MCF 10A (cell line): Measurements from ENCODE around the gene DHDH. TPM values are rescaled to one million over a fixed set of nuclear protein-coding genes. Genes with fewer than 3 reads are reported as not detected.

Experiments
- BruUV-seq: library from RNA; stranded (reverse); fragments of 400-500 nt; replicated peaks from 2 replicates; lab custom pipeline; 2021; lab: Mats Ljungman, UMichigan
- CTCF ChIA-PET: fragments of 300-600 bp; sonication (Branson Sonifier 250); formaldehyde crosslinking; extraction: SDS; loops from one replicate; lab custom pipeline; 2021; ENCODE audit warnings: antibody characterized with exemption, inconsistent platforms; lab: Yijun Ruan, JAX
- POLR2A ChIA-PET: fragments of 300-600, 350-650 bp; sonication (Branson Sonifier 250); formaldehyde crosslinking; extraction: SDS; loops from one replicate; lab custom pipeline; 2020; ENCODE audit warnings: antibody characterized with exemption, inconsistent platforms; lab: Yijun Ruan, JAX
- DNase-seq: peaks from one replicate; pipeline ENCODE4 v3.0.0-alpha.2; 2018; ENCODE audit not compliant: unreplicated experiment
- H3K27ac Mint-ChIP-seq: one replicate; pipeline ENCODE4 v1.8.0; 2022; ENCODE audit warnings: mild to moderate bottlenecking, low read depth, mixed read lengths; ENCODE audit not compliant: unreplicated experiment
- H3K27me3 Mint-ChIP-seq: one replicate; pipeline ENCODE4 v1.8.0; 2022; ENCODE audit warnings: mixed read lengths; ENCODE audit not compliant: insufficient read depth, unreplicated experiment
- H3K36me3 Mint-ChIP-seq: one replicate; pipeline ENCODE4 v1.8.0; 2022; ENCODE audit warnings: mild to moderate bottlenecking, moderate library complexity, mixed read lengths; ENCODE audit not compliant: insufficient read depth, unreplicated experiment
- H3K4me1 Mint-ChIP-seq: one replicate; pipeline ENCODE4 v1.8.0; 2022; ENCODE audit warnings: mixed read lengths; ENCODE audit not compliant: insufficient read depth, unreplicated experiment
- H3K4me3 Mint-ChIP-seq: one replicate; pipeline ENCODE4 v1.8.0; 2022; ENCODE audit warnings: mild to moderate bottlenecking, moderate library complexity, mixed read lengths; ENCODE audit not compliant: unreplicated experiment
- H3K9me3 Mint-ChIP-seq: one replicate; pipeline ENCODE4 v1.8.0; 2022; ENCODE audit warnings: mixed read lengths; ENCODE audit not compliant: unreplicated experiment
- CTCF ChIP-seq: fragments of 200-600 bp; IDR thresholded peaks from one replicate; pipeline ENCODE4 v1.8.0; 2022; ENCODE audit warnings: antibody characterized with exemption, mild to moderate bottlenecking; ENCODE audit not compliant: unreplicated experiment
- intact Hi-C: fragments of 100-400 bp; cut with micrococcal nuclease; formaldehyde crosslinking; loops from 2 replicates; pipeline ENCODE4 v1.14.1; 2022
- total RNA-seq: library from RNA; stranded (reverse); gene quantifications from 2 replicates; pipeline ENCODE4 v1.2.3, GENCODE V29; 2022

Gene DHDH
- total RNA-seq, 1 experiment from 2014 or later: not detected

GRCh38 chr19:48910803-48911202 lies 22.7 kb upstream of the DHDH start:
- no peaks in the 10 kb centered on the region for H3K4me1 Mint-ChIP-seq
- no peak overlapping the region for H3K4me3 Mint-ChIP-seq
- ChIA-PET POLR2A (no interaction called here), CTCF (no interaction called here)
- no peak for TF ChIP-seq CTCF
- H3K27me3 Mint-ChIP-seq: no peaks in the 10 kb centered on the region
- no peaks in the 10 kb centered on the region for H3K9me3 Mint-ChIP-seq
- peaks cover 74% of the 10 kb centered on the region for H3K36me3 Mint-ChIP-seq
- intact Hi-C loops: no loop called here
- no TSS peak for BruUV-seq
- H3K27ac Mint-ChIP-seq: no peak overlapping the region
- no peak for DNase-seq

- Mint-ChIP-seq H3K4me1 (no peaks in the 10 kb centered on the region), H3K36me3 (peaks cover 60% of the 10 kb centered on the region), H3K9me3 (no peaks in the 10 kb centered on the region), H3K27ac (no peak overlapping the region), H3K4me3 (no peak overlapping the region), H3K27me3 (no peaks in the 10 kb centered on the region)
- ChIA-PET POLR2A (no interaction called here), CTCF (interaction anchor here (0.6 kb wide), 1 partner anchor 27 kb away, joined by 3 read pairs; no protein-coding TSS in a partner anchor)
- no peak for TF ChIP-seq CTCF
- BruUV-seq: no TSS peak
- intact Hi-C loops: no loop called here
- DNase-seq: no peak
Observed at GRCh38 chr19:48913114-48913889, 20.2 kb upstream of the DHDH start.

- no peak for TF ChIP-seq CTCF
- Mint-ChIP-seq H3K9me3 (no peaks in the 10 kb centered on the region), H3K27ac (no peak overlapping the region), H3K4me1 (no peaks in the 10 kb centered on the region), H3K4me3 (no peak overlapping the region), H3K36me3 (peaks cover 52% of the 10 kb centered on the region), H3K27me3 (no peaks in the 10 kb centered on the region)
- BruUV-seq: no TSS peak
- POLR2A ChIA-PET: no interaction called here
- CTCF ChIA-PET: interaction anchor here (0.6 kb wide), 1 partner anchor 69 kb away, joined by 3 read pairs; no protein-coding TSS in a partner anchor
- intact Hi-C loops: no loop called here
- DNase-seq: no peak
Observed at GRCh38 chr19:48914181-48914580, 19.3 kb upstream of the DHDH start.

- ChIA-PET CTCF (interaction anchor here (0.6 kb wide), 1 partner anchor 125 kb away, joined by 3 read pairs; no protein-coding TSS in a partner anchor), POLR2A (interaction anchor here (1.0 to 1.1 kb wide), 2 partner anchors 44 to 282 kb away, joined by 3 to 5 read pairs; partner anchors contain the start of gene PPP1R15A)
- no peak overlapping the region for H3K4me3 Mint-ChIP-seq
- intact Hi-C loops: no loop called here
- H3K27ac Mint-ChIP-seq: no peak overlapping the region
- no peaks in the 10 kb centered on the region for H3K27me3 Mint-ChIP-seq
- no peak for TF ChIP-seq CTCF
- H3K9me3 Mint-ChIP-seq: no peaks in the 10 kb centered on the region
- DNase-seq: no peak
- H3K36me3 Mint-ChIP-seq: peaks cover 44% of the 10 kb centered on the region
- no peaks in the 10 kb centered on the region for H3K4me1 Mint-ChIP-seq
- no TSS peak for BruUV-seq
Observed at GRCh38 chr19:48915757-48916156, 17.7 kb upstream of the DHDH start.
